HepG2 (cell line): Measurements from ENCODE around the gene SPRED2. TPM values are rescaled to one million over a fixed set of nuclear protein-coding genes. Genes with fewer than 3 reads are reported as not detected.

Experiments
- CENPX ChIP-seq: sonication (generic); formaldehyde crosslinking; IDR thresholded peaks from 2 replicates; pipeline ENCODE4 v1.9.0; 2021; ENCODE audit warnings: mild to moderate bottlenecking, missing genetic modification reagents, moderate library complexity
- CSRNP1 ChIP-seq: sonication (generic); formaldehyde crosslinking; IDR thresholded peaks from 2 replicates; pipeline ENCODE4 v1.8.1; 2023; ENCODE audit warnings: mild to moderate bottlenecking, missing genetic modification reagents
- FOXO1 ChIP-seq: sonication (generic); formaldehyde crosslinking; IDR thresholded peaks from 2 replicates; pipeline ENCODE4 v1.4.0; 2020; ENCODE audit warnings: missing genetic modification reagents
- GATA4 ChIP-seq: sonication (generic); IDR thresholded peaks from 2 replicates; pipeline ENCODE4 v1.6.1; 2016; ENCODE audit warnings: antibody characterized with exemption, low read depth, borderline replicate concordance
- GATAD2A ChIP-seq: IDR thresholded peaks from 2 replicates; pipeline ENCODE4 v1.6.1; 2016
- HNRNPK ChIP-seq: fragments of 200-400 bp; formaldehyde crosslinking; IDR thresholded peaks from 2 replicates; pipeline ENCODE4 v1.6.1; 2018; ENCODE audit warnings: low read length, low read depth, moderate library complexity, mild to moderate bottlenecking; ENCODE audit not compliant: poor library complexity, severe bottlenecking
- NFKBIZ ChIP-seq: IDR thresholded peaks from 2 replicates; pipeline ENCODE4 v1.6.1; 2018; ENCODE audit warnings: missing genetic modification reagents, missing compliant biosample characterization
- PHB2 ChIP-seq: fragments of 450-650 bp; IDR thresholded peaks from 2 replicates; pipeline ENCODE4 v1.6.1; 2018; ENCODE audit not compliant: partially characterized antibody
- RBM22 ChIP-seq: fragments of 200-400 bp; formaldehyde crosslinking; optimal IDR thresholded peaks from 2 replicates; pipeline ENCODE3; 2017; ENCODE audit warnings: mild to moderate bottlenecking, low read length, moderate library complexity
- RCOR2 ChIP-seq: IDR thresholded peaks from 2 replicates; pipeline ENCODE4 v1.6.1; 2016; ENCODE audit warnings: missing biosample characterization, missing genetic modification reagents
- REPIN1 ChIP-seq: sonication (generic); formaldehyde crosslinking; IDR thresholded peaks from 2 replicates; pipeline ENCODE4 v1.8.0; 2022; ENCODE audit warnings: missing genetic modification reagents, low read depth, mild to moderate bottlenecking, borderline replicate concordance
- SAFB2 ChIP-seq: sonication (generic); formaldehyde crosslinking; IDR thresholded peaks from 2 replicates; pipeline ENCODE4 v1.5.1; 2020; ENCODE audit warnings: missing genetic modification reagents, low read depth, mild to moderate bottlenecking, borderline replicate concordance
- STAG1 ChIP-seq: sonication (generic); formaldehyde crosslinking; IDR thresholded peaks from 2 replicates; pipeline ENCODE4 v1.4.0; 2020; ENCODE audit warnings: missing genetic modification reagents
- THAP11 ChIP-seq: IDR thresholded peaks from 2 replicates; pipeline ENCODE4 v1.6.1; 2016; ENCODE audit warnings: missing biosample characterization, missing genetic modification reagents
- TMF1 ChIP-seq: sonication (generic); formaldehyde crosslinking; IDR thresholded peaks from 2 replicates; pipeline ENCODE4 v1.8.1; 2022; ENCODE audit warnings: low read depth, missing genetic modification reagents
- ZFP41 ChIP-seq: sonication (generic); formaldehyde crosslinking; IDR thresholded peaks from 2 replicates; pipeline ENCODE4 v1.4.0; 2020; ENCODE audit warnings: mild to moderate bottlenecking, missing genetic modification reagents, borderline replicate concordance
- ZGPAT ChIP-seq: IDR thresholded peaks from 2 replicates; pipeline ENCODE4 v1.6.1; 2016; ENCODE audit warnings: mild to moderate bottlenecking
- ZNF263 ChIP-seq: sonication (generic); formaldehyde crosslinking; IDR thresholded peaks from 2 replicates; pipeline ENCODE4 v1.4.0; 2020; ENCODE audit warnings: missing genetic modification reagents
- ZNF430 ChIP-seq: sonication (generic); formaldehyde crosslinking; IDR thresholded peaks from 2 replicates; pipeline ENCODE4 v1.9.0; 2021; ENCODE audit warnings: mild to moderate bottlenecking, missing genetic modification reagents
- ZNF451 ChIP-seq: sonication (generic); formaldehyde crosslinking; IDR thresholded peaks from 2 replicates; pipeline ENCODE4 v1.5.0; 2020; ENCODE audit warnings: mild to moderate bottlenecking, missing genetic modification reagents
- ZNF703 ChIP-seq: sonication (generic); formaldehyde crosslinking; IDR thresholded peaks from 2 replicates; pipeline ENCODE4 v1.5.1; 2020; ENCODE audit warnings: missing genetic modification reagents, mild to moderate bottlenecking, moderate library complexity, borderline replicate concordance
- ZNF713 ChIP-seq: sonication (generic); formaldehyde crosslinking; IDR thresholded peaks from 2 replicates; pipeline ENCODE4 v1.4.0; 2020; ENCODE audit warnings: mild to moderate bottlenecking, missing genetic modification reagents
- ZNF724P ChIP-seq: sonication (generic); formaldehyde crosslinking; IDR thresholded peaks from 2 replicates; pipeline ENCODE4 v1.8.0; 2022; ENCODE audit warnings: missing genetic modification reagents, borderline replicate concordance
- ZNF746 ChIP-seq: sonication (generic); formaldehyde crosslinking; IDR thresholded peaks from 2 replicates; pipeline ENCODE4 v1.8.0; 2022; ENCODE audit warnings: mild to moderate bottlenecking, missing genetic modification reagents
- polyA plus RNA-seq, 8 experiments: library from polyadenylated mRNA; depleted of rRNA in 3 of 8; stranded (reverse) in 7 of 8; unstranded in 1 of 8; fragments of >200 nt; fragmentation: Illumina TruSeq in 4 of 8; extraction: Trizol in 4 of 8; gene quantifications; 2 replicates each; pipeline versions ENCODE4 v1.2.1 to v1.2.3, GENCODE V29; 2011 to 2016; ENCODE audit warnings: low read depth in 4 of 8, missing spikeins in 1 of 8, mixed read lengths in 1 of 8; ENCODE audit not compliant: insufficient read depth in 1 of 8
- total RNA-seq, 5 experiments: library from RNA; depleted of rRNA; stranded (reverse); fragments of >200 nt; fragmentation: Illumina TruSeq; extraction: Trizol; gene quantifications; 2 replicates each; pipeline ENCODE4 v1.2.3, GENCODE V29; 2016; ENCODE audit warnings: low read depth in 1 of 5
- TF ChIP-seq, protein P1 (sequence below): sonication (generic); formaldehyde crosslinking; IDR thresholded peaks from 2 replicates; pipeline ENCODE4 v1.5.1; 2020; ENCODE audit warnings: missing genetic modification reagents, mild to moderate bottlenecking, borderline replicate concordance
- TF ChIP-seq, protein P2 (sequence below): sonication (generic); formaldehyde crosslinking; IDR thresholded peaks from 2 replicates; pipeline ENCODE4 v1.5.0; 2020; ENCODE audit warnings: missing genetic modification reagents

The SPRED2 gene
- total and polyA plus RNA-seq, 2 of the 13 experiments (the other 11 are each of a cell fraction or from before 2014, with no cell fraction given) = 13.0 to 37.0 TPM

DNA sequence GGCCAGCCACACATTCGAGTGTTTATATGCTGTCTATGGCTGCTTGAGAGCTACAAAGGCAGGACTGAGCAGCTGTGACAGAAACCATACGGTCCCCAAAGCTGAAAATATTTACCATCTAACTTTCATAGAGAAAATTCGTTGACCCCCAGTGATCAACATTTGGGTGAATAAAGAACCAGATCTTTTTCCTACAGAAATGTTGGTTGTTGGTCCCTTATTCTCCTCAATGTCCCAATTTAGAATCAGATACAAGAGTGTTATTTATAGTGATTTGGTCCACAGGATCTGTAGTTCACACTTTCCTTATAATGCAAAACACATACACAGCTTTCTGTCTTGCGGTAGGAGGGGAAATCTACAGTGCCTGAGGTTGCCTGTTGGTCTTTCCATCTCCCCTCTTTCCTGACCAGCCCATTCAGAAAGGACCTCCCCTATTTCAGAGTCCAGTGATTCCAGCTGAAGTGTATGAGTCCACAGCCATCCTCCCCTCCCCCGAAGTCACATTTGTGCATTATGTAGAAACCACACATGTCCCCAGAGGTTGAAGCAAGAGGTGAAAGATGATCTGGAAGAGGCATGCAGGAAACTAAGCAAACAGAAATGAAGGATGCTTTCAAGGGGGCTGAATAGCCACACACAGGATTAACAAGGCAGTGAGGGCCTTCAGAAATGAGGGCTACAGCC is 61.9 kb downstream of the SPRED2 start (continued):
- TF ChIP-seq ZNF724P (CRISPR knock-in tag) (no peak), SAFB2 (CRISPR knock-in tag) (no peak), ZNF713 (CRISPR knock-in tag) (no peak), TMF1 (CRISPR knock-in tag) (no peak), ZFP41 (CRISPR knock-in tag) (no peak), GATA4 (no peak), RCOR2 (CRISPR knock-in tag) (peak; percentile 78), REPIN1 (CRISPR knock-in tag) (peak; percentile 51; the same call in 1 of the 2 replicates), ZGPAT (peak; percentile 63), CENPX (CRISPR knock-in tag) (no peak), RBM22 (peak; percentile 93), GATAD2A (peak; percentile 96), NFKBIZ (CRISPR knock-in tag) (no peak), ZNF430 (CRISPR knock-in tag) (no peak), ZNF263 (CRISPR knock-in tag) (peak; percentile 43; the same call in 1 of the 2 replicates), ZNF703 (no peak), ZNF451 (0 out of 2 replicates have a peak, but pooled peaks have one; percentile 30), CSRNP1 (CRISPR knock-in tag) (0 out of 2 replicates have a peak, but pooled peaks have one; percentile 33), STAG1 (CRISPR knock-in tag) (peak; percentile 19; the same call in 1 of the 2 replicates), ZNF746 (CRISPR knock-in tag) (no peak), THAP11 (CRISPR knock-in tag) (peak; percentile 57; the same call in 1 of the 2 replicates), FOXO1 (peak; percentile 60; the same call in 1 of the 2 replicates), PHB2 (no peak), HNRNPK (no peak)
- TF ChIP-seq, protein P1, sequence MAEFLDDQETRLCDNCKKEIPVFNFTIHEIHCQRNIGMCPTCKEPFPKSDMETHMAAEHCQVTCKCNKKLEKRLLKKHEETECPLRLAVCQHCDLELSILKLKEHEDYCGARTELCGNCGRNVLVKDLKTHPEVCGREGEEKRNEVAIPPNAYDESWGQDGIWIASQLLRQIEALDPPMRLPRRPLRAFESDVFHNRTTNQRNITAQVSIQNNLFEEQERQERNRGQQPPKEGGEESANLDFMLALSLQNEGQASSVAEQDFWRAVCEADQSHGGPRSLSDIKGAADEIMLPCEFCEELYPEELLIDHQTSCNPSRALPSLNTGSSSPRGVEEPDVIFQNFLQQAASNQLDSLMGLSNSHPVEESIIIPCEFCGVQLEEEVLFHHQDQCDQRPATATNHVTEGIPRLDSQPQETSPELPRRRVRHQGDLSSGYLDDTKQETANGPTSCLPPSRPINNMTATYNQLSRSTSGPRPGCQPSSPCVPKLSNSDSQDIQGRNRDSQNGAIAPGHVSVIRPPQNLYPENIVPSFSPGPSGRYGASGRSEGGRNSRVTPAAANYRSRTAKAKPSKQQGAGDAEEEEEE (CRISPR knock-in tag) = no peak
- TF ChIP-seq, protein P2, sequence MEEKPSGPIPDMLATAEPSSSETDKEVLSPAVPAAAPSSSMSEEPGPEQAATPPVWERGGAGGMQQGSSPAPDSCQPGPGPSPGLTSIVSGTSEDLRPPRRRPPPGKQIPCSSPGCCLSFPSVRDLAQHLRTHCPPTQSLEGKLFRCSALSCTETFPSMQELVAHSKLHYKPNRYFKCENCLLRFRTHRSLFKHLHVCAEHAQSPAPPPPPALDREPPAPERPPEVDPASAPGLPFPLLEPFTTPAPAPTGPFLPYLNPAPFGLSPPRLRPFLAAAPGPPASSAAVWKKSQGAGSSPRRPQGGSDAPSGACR (CRISPR knock-in tag) = peak; percentile 76; the same call in 1 of the 2 replicates
